NCI-H748 treated with DMSO at 0.1 percent for 48 hours (cell line): ENCODE measurements around the gene AIG1.

Source experiments
- DNase-seq: peaks from one replicate; lab custom pipeline; 2025; lab: John Stamatoyannopoulos, UW

Gene AIG1

GRCh38 chr6:143197377-143197776 lies 136.7 kb downstream of the AIG1 start:
- no peak for DNase-seq

- DNase-seq = no peak
Measured at GRCh38 chr6:143198312-143198711, 137.6 kb downstream of the AIG1 start.

DNA sequence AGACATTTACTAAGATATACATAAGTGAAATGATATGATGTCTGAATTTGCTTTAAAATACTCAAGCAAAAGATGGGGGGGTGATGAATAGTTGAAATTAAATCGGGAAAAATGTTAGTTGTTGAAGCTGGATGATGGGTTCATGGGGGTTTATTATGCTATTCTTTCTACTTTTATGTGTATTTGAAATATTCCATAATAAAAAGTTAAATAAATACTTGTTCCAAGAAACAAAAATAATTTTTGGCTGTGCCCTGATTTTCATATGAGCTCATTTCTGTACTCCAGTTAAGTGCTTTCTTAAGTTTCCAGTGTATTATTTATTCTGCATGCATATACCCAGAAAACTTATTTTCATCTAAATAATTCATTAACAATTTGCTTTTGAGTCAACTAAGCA lies 138.6 kb downstream of the AIG1 start:
- no peak for DNase-seq

GRCh38 chr6:143200167-143200770 lies 139.6 kb downstream of the AIG1 start:
- no peak for DNase-seq

GRCh38 chr6:143204045-143204444 lies 143.4 kb downstream of the AIG1 start:
- DNase-seq = no peak

- no peak for DNase-seq
Measured at GRCh38 chr6:143205131-143205535, 144.4 kb downstream of the AIG1 start.

- DNase-seq = no peak
Measured at GRCh38 chr6:143205585-143205984, 144.9 kb downstream of the AIG1 start.

GRCh38 chr6:143205991-143206390 lies 145.3 kb downstream of the AIG1 start:
- no peak for DNase-seq

DNA sequence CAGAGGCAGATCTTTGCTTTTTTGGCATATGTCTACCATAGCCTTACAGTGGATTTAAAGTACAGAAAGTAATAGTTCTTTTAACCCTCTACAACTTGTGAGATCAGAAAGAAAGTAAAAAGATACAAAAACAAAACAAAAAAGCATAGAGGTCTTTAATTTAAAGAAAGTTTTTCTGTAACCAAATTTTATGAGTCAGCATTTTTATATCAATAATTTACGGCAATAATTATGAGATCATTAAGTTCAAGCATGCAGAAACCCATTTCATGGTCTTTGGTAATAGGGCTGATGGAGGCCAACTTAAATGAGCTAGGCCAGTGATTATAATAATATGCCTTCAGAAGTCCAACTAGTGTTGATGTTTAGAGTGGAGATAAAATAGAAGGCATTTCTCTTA lies 145.9 kb downstream of the AIG1 start:
- DNase-seq = no peak

- DNase-seq = no peak
Measured at GRCh38 chr6:143210420-143210819, 149.7 kb downstream of the AIG1 start.

- no peak for DNase-seq
Measured at GRCh38 chr6:143213859-143214376, 153.2 kb downstream of the AIG1 start.

- DNase-seq = no peak
Measured at GRCh38 chr6:143215363-143215762, 154.7 kb downstream of the AIG1 start.

- DNase-seq = no peak
Measured at GRCh38 chr6:143215771-143216170, 155.1 kb downstream of the AIG1 start.

GRCh38 chr6:143218233-143218632 lies 157.5 kb downstream of the AIG1 start:
- DNase-seq = no peak

GRCh38 chr6:143221698-143222097 lies 161.0 kb downstream of the AIG1 start:
- no peak for DNase-seq

DNA sequence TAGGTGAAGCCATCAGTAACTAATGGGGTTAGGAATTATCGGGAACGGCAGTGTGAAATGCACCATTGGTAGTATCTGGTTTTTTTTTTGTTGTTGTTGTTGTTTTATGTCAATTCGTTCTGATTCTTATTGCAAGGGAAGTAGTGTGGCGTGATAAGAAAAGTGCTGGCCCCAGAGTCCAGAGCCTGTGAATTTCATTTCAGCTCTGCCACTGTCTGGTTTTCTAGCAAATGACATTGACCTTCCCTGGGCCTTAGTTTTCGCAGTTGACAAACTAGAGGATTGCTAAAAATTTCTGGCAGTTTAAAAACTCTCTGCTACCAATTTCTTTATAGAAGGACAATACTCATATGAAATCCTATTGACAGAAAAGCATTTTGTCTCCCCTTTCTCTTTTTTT lies 161.6 kb downstream of the AIG1 start:
- DNase-seq = no peak

- DNase-seq = no peak
Measured at GRCh38 chr6:143222801-143223231, 162.1 kb downstream of the AIG1 start.

GRCh38 chr6:143223895-143224294 lies 163.2 kb downstream of the AIG1 start:
- no peak for DNase-seq

DNA sequence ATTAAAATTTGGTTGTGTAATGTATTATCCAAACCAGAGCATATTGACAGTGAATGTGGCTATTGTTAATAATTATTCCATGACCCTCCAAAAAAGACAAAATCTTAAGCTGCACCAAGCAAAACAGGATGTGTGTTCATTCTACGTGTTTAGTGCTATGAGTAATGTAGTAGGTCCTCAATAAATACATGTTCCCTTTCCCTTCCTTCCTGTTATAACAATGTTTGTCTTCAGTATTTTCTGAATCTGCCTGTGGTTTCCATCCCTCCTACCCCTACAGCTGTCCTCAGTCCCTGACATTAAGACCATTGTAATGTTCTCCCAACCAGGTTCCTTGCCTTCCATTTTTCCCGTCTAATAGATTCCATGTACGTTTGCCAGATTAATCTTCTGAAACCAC lies 163.8 kb downstream of the AIG1 start:
- DNase-seq = no peak

- DNase-seq = no peak
Measured at GRCh38 chr6:143225929-143226328, 165.2 kb downstream of the AIG1 start.

DNA sequence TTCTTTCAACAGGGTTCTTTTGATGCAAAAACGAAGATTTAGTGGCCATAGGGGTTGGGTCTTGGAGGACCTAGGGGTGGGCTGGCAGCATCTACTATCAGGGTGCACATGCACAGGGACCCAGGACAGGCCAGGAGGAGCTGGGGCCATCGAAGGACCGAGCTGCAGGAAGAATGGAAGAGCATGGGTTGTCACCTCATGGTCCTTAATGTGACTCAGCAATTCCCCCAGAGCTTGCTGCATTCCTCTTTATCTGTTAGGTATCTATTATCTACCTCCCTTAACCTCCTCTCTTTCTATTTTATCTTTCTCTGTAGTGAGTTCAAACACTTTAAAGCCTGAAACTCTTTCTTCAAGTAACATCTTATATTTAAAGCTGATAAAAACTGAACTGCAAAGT lies 167.0 kb downstream of the AIG1 start:
- DNase-seq = no peak

- DNase-seq = no peak
Measured at GRCh38 chr6:143229400-143229799, 168.7 kb downstream of the AIG1 start.

DNA sequence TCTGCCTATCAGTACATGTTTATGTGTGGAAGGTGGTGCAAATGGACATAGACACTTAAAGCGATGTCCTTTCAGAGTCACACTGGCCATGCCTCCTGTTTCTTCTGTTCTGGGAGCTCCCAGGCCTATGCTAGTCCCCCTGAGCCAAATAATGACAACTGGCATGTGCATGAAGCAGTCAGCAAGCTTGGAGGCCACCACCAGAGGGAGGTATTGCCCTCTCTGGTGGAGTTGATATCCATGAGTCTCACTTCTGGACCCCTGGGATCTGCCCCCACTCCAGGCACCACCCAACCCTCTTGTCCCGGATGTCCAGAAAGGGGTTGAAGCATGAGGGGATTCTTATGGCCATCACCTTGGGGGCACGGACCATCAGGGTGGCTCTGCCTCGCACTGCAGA lies 172.2 kb downstream of the AIG1 start:
- no peak for DNase-seq

GRCh38 chr6:143233554-143234285 lies 173.0 kb downstream of the AIG1 start:
- DNase-seq = no peak
